Measurements from ENCODE around the gene ABCD3.

DNA sequence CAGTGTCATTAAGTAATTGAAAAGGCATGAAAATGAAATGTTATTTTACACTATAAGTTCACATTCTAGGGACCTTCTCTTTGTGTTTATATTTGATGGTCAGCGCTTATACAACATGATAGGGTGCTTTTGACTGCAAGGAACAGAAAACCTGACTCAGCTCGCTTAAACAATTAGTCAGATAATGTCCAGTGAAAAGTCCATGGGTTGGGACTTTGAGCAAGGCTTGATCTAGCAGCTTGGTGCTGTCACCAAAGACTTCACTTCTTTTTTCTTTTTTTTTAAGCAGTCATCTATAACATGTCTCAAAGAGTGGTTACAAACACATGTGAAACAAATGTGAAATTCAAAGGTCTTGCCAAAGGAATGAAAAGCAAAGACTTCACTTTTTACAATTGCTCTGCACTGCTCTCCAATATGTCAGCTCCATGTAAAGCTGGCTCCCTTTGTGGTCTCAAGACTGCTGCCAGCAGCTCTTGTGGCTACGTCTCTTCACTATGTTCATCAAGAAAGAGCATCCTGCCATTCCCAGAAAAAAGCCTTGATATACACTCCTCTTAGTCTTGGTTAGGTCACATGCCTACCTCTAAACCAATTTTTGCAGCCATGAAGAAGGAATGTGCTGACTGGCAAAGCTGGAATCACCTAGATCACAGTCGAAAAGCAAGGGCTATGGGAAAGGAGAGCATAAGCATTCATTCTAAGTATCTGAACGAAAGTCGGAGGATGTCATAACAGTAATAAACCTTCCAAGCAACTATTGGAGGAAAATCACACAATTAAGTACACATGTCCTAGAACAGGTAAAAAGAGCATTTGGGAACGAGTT is 108.2 kb downstream of the ABCD3 start:
- TF ChIP-seq, protein P1, sequence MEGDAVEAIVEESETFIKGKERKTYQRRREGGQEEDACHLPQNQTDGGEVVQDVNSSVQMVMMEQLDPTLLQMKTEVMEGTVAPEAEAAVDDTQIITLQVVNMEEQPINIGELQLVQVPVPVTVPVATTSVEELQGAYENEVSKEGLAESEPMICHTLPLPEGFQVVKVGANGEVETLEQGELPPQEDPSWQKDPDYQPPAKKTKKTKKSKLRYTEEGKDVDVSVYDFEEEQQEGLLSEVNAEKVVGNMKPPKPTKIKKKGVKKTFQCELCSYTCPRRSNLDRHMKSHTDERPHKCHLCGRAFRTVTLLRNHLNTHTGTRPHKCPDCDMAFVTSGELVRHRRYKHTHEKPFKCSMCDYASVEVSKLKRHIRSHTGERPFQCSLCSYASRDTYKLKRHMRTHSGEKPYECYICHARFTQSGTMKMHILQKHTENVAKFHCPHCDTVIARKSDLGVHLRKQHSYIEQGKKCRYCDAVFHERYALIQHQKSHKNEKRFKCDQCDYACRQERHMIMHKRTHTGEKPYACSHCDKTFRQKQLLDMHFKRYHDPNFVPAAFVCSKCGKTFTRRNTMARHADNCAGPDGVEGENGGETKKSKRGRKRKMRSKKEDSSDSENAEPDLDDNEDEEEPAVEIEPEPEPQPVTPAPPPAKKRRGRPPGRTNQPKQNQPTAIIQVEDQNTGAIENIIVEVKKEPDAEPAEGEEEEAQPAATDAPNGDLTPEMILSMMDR (IDR thresholded peaks at IDR 0.05; ENCODE audit: control extremely low read depth in 1 of 3, insufficient read depth in 1 of 3, low read depth in 1 of 3, low read length in 3 of 3): no peak
- TF ChIP-seq FOSL1 (IDR thresholded peaks at IDR 0.05; ENCODE audit: insufficient read depth, low read depth, low read length) (no peak), EP300 (IDR thresholded peaks at IDR 0.05; ENCODE audit: borderline replicate concordance in 1 of 2, low read depth in 2 of 2, low read length in 2 of 2) (no peak), TBP (IDR thresholded peaks at IDR 0.05; ENCODE audit: low read depth, low read length) (no peak), ZNF274 (IDR thresholded peaks at IDR 0.05; ENCODE audit: borderline replicate concordance, extremely low read depth, low read length) (no peak), GABPA (IDR thresholded peaks at IDR 0.05; ENCODE audit: borderline replicate concordance, insufficient read depth, low read length) (no peak), POLR2AphosphoS5 (IDR thresholded peaks at IDR 0.05; ENCODE audit: low read depth, low read length) (no peak)
